ENCODE measurements around the gene LRP3.
"Not testable (repeated sequence)": the region's sequence is repeated elsewhere in the genome, so short reads cannot be mapped to it uniquely, and the experiment has no call there.

LRP3 gene, protein sequence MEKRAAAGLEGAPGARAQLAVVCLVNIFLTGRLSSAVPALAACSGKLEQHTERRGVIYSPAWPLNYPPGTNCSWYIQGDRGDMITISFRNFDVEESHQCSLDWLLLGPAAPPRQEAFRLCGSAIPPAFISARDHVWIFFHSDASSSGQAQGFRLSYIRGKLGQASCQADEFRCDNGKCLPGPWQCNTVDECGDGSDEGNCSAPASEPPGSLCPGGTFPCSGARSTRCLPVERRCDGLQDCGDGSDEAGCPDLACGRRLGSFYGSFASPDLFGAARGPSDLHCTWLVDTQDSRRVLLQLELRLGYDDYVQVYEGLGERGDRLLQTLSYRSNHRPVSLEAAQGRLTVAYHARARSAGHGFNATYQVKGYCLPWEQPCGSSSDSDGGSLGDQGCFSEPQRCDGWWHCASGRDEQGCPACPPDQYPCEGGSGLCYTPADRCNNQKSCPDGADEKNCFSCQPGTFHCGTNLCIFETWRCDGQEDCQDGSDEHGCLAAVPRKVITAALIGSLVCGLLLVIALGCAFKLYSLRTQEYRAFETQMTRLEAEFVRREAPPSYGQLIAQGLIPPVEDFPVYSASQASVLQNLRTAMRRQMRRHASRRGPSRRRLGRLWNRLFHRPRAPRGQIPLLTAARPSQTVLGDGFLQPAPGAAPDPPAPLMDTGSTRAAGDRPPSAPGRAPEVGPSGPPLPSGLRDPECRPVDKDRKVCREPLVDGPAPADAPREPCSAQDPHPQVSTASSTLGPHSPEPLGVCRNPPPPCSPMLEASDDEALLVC

DNA sequence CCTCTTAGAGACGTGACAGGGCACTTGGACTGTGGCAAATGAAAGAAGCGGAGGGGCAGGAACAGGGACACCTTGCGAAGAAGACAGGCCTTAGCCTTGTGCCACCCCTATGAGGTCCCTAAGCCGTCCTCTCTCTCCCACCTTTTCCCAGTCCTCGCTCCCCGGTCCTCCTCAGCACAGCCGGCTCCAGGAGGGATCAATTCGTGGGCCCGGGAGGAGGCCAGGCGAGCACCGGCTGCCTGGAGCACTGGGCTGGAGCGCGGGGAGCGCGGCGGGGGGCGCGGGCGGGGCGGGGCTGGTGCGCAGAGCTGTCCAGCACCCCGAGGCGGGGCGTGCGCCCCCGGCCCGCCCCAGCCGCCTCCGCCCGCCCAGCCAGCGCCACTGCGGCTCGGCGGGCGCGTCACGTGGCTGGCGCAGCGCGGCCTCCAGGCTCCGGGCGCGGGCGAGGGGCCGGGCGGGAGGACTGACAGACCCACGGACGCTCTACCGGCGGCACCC, at the start of gene LRP3:
TSS of gene LRP3 (plus strand) at position 466 of the 498 bp plus-strand sequence. CDS start 456 bp downstream, outside the sequence.
- DNase-seq (ENCODE audit: low read depth in 2 of 2, low spot score in 1 of 2) = no peak

DNA sequence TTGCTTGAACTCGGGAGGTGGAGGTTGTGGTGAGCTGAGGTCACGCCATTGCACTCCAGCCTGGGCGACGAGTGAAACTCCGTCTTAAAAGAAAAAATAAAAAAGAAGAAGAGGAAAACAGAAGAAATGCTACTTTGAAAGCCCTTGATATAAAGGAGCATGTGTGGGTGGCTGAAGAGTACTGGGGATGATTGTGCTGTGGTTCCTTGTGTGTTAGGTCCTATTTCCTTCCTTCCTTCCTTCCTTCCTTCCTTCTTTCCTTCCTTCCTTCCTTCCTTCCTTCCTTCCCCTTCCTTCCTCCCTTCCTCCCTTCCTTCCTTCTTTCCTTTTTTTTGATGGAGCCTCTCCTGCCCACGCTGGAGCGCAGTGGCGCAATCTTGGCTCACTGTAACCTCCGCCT, 47.9 kb upstream of the LRP3 start:
- DNase-seq (ENCODE audit: low read depth in 2 of 2, low spot score in 1 of 2) = no peak

DNA sequence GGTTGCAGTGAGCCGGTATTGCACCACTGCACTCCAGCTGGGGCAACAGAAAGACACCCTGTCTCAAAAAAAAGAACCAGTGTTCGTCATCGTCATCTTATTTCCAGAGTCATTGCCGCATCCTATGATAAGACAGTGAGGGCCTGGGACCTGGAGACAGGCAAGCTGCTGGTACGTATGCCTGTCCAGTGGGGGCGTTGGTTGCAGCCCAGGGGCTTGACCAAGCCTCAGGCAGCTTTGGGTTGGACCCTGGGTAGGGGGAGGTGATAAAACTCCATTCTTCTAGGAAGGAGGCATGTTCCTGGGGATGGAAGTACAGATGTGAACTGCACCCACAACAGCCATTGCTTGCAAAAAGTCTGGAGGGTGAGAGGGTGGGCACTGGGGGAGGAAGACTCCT, 46.6 kb upstream of the LRP3 start:
- no peak for DNase-seq (ENCODE audit: low read depth in 2 of 2, low spot score in 1 of 2)

DNA sequence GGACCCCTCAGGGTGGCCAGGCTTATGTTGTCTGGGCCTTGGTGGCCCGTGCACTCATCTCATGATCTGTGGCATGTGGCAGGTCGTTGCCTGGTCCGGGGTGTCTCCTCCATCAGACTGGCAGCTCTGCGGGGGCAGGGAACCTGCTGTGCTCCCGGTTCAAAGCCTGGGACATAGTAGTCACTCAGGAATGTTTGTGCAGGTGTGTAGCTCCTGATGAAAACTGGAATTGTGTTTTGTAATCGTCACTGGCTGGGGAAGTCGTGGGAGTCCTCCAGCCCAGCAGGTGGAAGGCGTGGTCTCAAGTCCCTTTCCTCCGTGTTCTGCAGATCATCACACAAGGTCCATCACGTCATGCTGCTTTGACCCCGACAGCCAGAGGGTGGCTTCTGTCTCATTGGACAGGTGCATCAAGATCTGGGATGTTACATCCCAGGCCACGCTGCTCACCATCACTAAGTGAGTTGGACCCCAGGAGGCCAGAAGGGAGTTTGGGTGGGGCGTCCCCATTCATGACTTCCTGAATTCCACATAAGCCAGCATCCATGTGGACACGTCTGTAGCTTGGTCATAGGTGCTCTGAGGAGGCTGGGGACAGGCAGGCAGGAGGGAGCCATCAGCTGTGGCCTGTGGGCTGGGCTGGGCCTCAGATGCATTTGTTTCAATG, 43.1 kb upstream of the LRP3 start:
- DNase-seq (ENCODE audit: low read depth in 2 of 2, low spot score in 1 of 2) = no peak

DNA sequence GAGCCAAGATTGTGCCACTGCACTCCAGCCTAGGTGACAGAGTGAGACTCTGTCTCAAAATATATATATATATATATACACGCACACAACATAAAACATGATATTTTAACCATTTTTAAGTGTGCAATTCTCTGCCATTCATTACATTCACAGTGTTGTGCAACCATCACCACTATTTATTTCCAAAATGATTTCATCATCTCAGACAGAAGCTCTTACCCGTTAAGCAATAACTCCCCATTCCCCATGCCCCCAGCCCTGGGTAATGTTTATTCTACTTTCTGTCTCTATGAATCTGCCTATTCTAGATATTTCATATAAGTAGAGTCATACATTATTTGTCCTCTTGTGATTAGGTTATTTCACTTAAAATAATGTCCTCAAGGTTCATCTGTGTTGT, 42.0 kb upstream of the LRP3 start:
- no peak for DNase-seq (ENCODE audit: low read depth in 2 of 2, low spot score in 1 of 2)

DNA sequence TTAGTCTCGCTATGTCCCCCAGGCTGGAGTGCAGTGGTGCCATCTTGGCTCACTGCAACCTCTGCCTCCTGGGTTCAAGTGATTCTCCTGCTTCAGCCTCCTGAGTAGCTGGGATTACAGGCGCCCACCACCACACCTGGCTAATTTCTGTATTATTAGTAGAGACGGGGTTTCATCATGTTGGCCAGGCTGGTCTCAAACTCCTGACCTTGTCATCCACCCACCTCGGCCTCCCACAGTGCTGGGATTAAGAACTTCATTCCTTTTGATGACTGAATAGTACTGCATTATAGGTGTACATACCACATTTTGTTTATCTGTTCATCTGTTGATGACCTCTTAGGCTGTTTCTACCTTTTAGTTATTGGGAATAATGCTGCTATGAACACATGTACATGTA, 41.5 kb upstream of the LRP3 start:
- DNase-seq (ENCODE audit: low read depth in 2 of 2, low spot score in 1 of 2) = not testable (repeated sequence)

DNA sequence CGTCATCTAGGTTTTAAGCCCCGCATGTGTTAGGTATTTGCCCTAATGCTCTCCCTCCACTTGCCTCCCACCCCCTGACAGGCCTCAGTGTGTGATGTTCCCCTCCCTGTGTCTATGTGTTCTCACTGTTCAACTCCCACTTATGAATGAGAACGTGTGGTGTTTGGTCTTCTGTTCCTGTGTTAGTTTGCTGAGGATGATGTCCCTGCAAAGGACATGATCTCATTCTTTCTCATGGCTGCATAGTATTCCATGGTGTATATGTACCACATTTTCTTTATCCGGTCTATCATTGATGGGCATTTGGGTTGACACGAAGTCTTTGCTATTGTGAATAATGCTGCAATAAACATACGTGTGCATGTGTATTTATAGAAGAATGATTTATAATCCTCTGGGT, 39.8 kb upstream of the LRP3 start:
- not testable (repeated sequence) for DNase-seq (ENCODE audit: low read depth in 2 of 2, low spot score in 1 of 2)

DNA sequence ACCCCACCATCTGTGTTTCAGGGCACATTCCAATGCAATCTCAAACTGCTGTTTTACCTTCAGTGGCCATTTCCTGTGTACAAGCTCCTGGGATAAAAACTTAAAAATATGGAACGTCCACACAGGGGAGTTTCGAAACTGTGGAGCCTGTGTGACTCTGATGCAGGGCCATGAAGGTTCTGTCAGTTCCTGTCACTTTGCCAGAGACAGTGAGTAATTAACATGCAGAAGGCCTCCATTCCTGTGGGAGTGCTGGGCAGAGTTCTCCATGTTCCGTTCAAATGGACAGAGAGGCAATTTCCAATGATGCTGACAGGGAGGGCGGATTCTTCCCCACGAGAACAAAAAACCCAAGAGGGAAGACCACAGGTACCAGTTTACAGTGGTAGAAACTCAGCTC, 37.8 kb upstream of the LRP3 start:
- no peak for DNase-seq (ENCODE audit: low read depth in 2 of 2, low spot score in 1 of 2)

DNA sequence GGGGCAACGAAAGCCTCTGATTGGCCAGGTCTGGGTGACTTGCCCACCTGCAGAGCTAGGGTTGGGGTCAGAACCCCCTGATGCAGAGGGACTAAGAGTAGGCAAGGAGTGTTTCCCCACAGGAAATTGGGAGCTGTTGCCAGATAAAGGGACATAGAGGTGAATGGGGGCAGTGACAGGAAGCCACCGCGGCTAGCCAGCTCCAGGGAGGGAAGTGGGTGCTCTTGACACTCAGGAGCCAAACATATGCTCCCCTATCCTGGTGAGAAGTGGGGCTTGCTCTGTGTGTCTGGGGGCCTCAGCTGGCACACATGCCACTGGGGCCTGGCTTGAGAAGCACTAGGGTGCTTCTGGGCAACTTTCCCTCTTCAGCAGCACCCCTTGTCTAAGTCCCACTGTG, 36.2 kb upstream of the LRP3 start:
- DNase-seq (ENCODE audit: low read depth in 2 of 2, low spot score in 1 of 2) = no peak

DNA sequence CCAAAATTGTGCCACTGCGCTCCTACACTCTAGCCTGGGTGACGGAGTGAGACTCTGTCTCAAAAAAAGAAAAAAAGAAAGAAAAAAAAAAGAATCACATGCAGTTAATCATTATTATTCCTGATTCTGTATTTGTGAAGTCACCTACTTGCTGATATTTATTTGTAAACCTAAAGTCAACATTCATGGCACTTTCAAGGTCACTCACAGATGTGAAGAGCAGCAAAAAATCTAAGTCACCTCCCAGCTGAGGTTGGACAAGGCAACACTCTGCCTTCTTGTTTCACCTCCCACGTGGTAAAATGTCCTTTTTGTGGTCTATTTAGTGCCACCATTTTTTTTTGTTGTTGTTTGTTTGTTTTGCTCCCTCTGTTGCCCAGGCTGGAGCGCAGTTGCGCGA, 35.8 kb upstream of the LRP3 start:
- no peak for DNase-seq (ENCODE audit: low read depth in 2 of 2, low spot score in 1 of 2)

DNA sequence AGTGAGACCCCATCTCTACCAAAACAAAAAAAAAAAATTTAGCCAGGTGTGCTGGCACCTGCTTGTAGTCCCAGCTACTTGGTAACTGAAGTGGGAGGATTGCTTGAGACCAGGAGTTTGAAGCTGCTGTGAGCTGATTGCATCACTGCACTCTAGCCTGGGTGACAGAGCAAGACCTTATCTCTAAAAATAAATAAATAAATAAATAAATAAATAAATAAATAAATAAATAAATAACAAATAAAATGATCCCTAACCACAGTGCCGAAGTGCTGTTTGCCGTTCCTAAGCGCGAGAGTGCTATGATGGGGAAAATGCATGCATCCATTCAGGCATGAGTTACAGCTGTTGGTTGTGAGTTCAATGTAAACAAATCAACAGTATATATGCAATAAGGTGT, 35.0 kb upstream of the LRP3 start:
- no peak for DNase-seq (ENCODE audit: low read depth in 2 of 2, low spot score in 1 of 2)

DNA sequence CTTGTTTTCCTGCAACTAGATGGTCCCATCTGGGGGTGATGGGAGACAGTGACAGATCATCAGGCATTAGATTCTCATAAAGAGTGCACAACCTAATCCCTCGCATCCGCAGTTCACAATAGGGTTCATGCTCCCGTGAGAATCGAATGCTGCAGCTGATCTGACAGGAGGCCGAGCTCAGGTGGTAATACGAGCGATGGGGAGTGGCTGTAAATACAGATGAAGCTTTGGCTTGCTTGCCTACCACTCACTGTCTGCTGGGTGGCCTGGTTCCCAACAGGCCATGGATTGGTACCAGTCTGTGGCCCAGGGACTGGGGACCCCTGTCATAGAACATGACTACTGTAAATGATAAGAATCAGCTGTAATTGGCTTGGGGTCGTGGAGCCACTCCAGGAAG, 34.2 kb upstream of the LRP3 start:
- DNase-seq (ENCODE audit: low read depth in 2 of 2, low spot score in 1 of 2) = no peak

DNA sequence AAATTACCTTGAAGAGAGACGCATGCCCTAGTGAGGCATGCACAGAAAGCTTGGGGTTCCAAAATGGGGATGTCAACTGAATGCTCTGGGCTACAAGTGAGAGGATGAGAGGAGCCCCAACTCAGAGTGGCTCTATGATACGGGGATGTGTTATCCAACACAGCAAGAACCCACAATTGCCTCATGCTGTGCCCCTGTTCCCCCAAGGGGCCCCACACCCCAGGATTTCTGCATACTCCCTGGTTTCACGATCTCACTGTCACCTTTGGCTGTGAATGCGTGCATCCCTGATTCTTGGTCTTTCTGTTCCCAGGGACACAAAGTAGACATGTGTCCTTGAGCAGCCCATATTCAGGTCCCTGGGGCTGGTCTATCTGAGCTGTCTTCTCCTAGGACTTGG, 32.9 kb upstream of the LRP3 start:
- DNase-seq (ENCODE audit: low read depth in 2 of 2, low spot score in 1 of 2) = no peak

DNA sequence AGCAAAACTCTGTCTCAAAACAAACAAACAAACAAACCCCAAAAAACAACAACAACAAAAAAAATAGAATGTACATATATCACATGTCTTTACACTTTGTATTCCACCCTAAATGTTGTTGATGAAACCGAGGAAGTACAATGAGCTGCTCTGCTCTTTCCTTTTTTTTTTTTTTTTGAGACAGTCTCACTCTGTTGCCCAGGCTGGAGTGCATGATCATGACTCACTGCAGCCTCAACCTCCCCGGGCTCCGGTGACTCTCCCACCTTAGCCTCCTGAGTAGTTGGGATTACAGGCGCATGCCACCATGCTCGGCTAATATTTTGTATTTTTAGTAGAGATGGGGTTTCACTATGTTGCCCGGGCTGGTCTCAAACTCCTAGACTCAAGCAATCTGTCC, 30.6 kb upstream of the LRP3 start:
- no peak for DNase-seq (ENCODE audit: low read depth in 2 of 2, low spot score in 1 of 2)

DNA sequence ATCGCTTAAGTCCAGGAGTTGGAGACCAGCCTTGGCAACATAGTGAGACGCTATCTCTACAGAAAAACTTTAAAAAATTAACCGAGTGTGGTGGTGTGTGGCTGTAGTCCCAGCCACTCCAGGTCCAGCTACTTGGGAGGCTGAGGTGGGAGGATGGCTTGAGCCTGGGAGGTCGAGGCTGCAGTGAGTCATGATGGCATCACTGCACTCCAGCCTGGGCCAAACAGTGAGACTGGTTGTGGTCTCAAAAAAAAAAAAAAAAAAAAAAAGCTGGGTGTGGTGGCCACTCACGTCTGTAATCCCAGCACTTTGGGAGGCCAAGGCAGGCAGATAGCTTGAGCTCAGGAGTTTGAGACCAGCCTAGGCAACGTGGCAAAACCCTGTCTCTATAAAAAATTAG, 28.1 kb upstream of the LRP3 start:
- DNase-seq (ENCODE audit: low read depth in 2 of 2, low spot score in 1 of 2) = not testable (repeated sequence)

DNA sequence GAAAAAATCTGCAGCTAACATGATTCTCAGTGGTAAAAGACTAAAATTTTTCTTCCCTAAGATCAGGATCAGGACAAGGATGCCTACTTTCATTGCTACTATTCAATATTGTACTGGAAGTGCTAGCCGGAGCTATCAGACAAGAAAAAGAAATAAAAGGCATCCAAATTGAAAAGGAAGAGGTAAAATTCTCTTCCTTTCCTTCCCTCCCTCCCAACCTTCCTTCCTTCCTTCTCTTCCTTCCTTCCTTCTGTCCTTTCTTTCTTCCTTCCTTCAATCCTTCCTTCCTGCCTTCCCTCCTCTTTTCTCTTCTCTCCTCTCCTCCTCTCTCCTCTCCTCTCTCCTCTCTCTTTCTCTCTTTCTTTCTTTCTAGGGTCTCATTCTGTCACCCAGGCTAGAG, 26.7 kb upstream of the LRP3 start:
- DNase-seq (ENCODE audit: low read depth in 2 of 2, low spot score in 1 of 2) = no peak

DNA sequence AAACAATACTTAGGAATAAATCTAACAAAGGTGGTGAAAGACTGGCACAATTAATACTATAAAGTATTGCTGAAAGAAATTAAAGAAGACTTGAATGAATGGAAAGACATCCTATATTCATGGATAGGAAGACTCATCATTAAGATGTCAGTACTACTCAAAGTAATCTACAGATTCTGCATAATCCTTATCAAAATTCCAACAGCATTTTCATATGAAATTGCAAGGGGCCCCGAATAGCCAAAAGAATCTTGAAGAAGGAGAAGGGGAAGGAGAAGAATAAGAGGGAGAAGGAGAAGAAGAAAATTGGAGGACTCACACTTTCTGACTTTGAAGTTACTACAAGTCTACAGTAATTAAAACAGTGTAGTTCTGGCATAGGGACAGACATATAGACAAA, 25.6 kb upstream of the LRP3 start:
- DNase-seq (ENCODE audit: low read depth in 2 of 2, low spot score in 1 of 2) = no peak

DNA sequence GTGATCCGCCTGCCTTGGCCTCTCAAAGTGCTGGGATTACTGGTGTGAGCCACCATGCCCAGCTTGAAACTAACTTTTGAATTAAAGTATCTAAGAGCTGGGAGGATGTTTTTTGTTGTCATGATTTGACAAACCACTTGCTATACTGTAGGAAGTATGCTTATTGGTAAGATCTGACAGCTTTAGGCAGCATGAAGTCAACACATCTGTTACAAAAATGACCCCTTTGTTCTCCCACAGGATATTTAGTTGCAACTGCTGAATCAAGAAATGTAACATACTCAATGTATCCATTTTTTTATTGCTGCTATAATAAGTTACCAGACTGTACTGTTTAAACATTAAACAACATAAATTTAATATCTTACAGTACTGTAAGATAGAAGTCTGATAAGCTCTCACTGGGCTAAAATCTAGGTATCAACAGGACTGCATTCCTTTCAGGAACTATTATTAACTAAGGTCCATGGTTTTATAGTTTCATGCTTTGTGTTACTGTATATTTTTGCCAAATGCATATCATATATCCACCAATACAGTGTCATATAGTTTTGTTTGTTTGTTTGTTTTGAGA, 22.8 kb upstream of the LRP3 start:
- DNase-seq (ENCODE audit: low read depth in 2 of 2, low spot score in 1 of 2) = no peak

DNA sequence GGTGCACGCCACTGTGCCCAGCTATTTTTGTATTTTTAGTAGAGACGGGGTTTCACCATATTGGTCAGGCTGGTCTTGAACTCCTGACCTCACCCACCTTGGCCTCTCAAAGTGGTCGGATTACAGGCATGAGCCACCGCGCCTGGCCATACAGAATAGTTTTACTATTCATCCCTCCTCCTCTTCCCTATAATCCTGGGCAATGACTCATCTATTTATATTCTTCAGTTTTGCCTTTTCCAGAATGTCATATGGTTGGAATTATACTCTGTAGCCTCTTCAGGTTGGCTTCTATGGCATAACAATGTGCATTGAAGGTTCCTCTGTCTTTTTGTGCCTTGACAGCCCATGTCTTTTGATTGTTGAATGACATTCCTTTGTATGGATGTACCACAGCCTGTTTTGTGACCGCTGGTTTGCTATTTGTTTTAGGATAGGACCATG, 22.2 kb upstream of the LRP3 start:
- no peak for DNase-seq (ENCODE audit: low read depth in 2 of 2, low spot score in 1 of 2)

DNA sequence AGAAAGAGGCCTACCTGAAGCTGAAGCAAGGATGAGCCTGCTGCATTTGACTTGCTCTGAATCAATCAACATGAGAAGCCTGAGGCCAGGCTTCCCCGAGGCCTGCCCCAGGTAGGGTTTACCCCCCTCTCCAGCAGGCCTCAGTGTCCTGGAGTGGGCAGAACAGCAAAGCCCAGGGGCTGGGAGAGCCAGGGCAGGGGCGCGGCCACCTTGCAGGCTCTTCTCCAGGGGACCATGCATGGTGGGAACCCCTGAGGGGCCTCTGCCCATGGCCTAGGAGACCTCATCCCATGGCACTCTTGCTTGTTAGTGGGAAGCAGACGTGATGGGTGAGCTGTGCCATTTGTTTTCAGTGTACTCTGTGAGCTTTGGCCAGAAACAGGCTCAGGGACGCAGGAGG, 19.9 kb upstream of the LRP3 start:
- no peak for DNase-seq (ENCODE audit: low read depth in 2 of 2, low spot score in 1 of 2)

DNA sequence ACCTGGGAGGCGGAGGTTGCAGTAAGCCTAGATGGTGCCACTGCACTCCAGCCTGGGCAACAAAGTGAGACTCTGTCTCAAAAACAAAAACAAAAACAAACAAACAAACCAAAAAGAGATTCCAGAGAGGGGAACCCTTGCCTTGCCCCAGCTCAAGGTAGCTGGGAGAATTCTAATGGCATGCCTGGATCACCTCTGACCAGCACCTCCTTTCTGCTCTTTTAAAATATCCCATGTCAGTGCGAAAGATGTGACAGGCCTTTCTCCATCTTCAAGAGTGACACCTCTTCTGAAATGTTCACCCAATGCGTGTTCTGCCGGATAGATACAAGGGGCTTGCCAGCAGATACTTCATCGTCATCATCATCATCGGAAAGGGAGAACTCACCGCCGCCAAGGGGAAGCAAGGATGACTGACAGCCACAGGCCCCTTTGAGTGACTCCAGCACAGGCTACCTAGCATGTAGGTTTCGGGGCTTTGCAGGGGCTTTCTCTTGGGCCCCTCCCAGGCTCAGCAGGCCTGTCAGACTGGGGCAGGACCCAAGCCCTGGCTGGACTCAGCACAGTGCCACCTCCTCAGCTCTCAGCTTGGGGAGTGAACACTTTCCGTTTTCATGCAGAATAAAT, 18.9 kb upstream of the LRP3 start:
- DNase-seq (ENCODE audit: low read depth in 2 of 2, low spot score in 1 of 2) = no peak

Data from stimulated activated CD8-positive, alpha-beta memory T cell treated with anti-CD3 and anti-CD28 coated beads, Interleukin-4, amount 100 ng/mL, for 1 hour (primary cell).